Measurements from ENCODE around the gene ZNF594.

GRCh38 chr17:5139458-5139732 lies 52.3 kb downstream of the ZNF594 start:
- TF ChIP-seq EZH2phosphoT487 (IDR thresholded peaks at IDR 0.05; ENCODE audit: insufficient read depth, low read depth) (no peak), EZH2 (IDR thresholded peaks at IDR 0.05; ENCODE audit: insufficient read depth, poor library complexity, severe bottlenecking) (no peak)

Data from GM23248 (cell line).